HG03060 (cell line): ENCODE results near the gene TRIM46.

Experiments
- ATAC-seq: cut with Tn5 transposase; IDR thresholded peaks from one replicate; pipeline ENCODE4 v1.9.1; 2021; ENCODE audit warnings: low read depth, moderate number of reproducible peaks; ENCODE audit not compliant: unreplicated experiment

TRIM46 gene

DNA sequence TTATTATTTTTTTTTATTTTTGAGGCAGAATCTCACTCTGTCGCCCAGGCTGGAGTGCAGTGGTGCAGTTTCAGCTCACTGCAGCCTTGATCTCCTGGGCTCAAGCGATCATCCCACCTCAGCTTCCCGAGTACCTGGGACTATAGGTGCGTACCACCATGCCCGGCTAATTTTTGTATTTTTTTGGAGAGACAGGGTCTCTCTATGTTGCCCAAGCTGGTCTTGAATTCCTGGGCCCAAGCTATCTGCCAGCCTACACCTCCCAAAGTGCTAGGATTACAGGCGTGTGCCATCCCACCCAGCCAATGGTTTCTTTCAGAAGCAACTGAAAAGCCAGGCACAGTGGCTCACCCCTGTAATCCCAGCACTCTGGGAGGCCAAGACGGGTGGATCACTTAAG is 2.8 kb upstream of the TRIM46 start:
- ATAC-seq = no peak

- ATAC-seq = peak; percentile 7
These were observed 1.6 kb upstream of the TRIM46 start for GRCh38 chr1:155171836-155172731.

- ATAC-seq = peak; percentile 44
These were observed 744 bp upstream of the TRIM46 start, which contains the start of gene KRTCAP2 for GRCh38 chr1:155172732-155173477. KRTCAP2 (minus strand) TSS chr1:155173304; CDS start chr1:155173224, 80 bp downstream.

DNA sequence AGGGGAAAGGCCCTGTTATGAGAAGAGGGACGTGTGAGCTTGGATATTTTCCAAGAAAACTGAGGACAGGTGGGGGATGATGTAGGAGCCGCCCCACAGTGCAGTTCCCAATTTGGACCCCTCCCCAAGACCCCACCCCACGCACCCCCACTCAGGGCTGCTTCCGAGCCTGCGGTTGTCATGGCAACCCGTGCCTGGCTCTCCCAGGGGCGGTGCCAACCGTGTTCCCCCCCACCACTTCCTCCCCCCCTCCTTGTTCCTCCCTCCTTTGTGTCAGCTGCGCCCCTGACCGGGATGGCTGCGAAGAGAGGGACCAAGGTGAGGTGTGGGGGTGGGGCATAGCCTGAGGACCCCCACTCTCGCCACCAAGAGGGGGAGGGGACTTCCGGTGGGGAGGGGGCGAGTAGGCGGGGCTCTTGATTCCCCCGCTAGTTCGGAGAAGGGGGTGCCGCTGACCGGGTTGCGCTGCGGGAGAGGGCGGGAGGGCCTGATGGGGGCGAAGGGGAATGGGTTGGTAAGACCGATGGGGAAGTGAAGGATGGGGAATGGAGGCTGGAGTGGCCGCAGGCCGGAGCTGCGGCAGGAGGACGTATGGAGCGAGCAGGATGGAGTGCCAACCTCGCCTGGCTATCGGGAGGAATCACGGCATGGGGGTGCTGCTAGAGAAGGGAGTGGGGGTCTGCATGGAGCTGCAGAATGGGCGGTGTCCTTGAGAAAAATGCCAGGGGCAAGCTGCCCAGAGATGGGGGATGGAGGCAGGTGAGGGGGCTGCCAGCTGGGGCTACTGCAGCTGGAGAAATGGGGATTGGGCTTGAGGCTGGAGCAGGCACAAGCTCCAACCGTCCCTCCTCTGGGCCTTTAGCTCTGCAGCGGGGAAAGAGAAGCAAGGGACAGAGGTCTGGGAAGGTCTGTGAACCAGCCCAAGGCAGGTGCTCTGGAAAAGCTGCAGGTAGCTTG is 953 bp downstream of the TRIM46 start:
- ATAC-seq = no peak

DNA sequence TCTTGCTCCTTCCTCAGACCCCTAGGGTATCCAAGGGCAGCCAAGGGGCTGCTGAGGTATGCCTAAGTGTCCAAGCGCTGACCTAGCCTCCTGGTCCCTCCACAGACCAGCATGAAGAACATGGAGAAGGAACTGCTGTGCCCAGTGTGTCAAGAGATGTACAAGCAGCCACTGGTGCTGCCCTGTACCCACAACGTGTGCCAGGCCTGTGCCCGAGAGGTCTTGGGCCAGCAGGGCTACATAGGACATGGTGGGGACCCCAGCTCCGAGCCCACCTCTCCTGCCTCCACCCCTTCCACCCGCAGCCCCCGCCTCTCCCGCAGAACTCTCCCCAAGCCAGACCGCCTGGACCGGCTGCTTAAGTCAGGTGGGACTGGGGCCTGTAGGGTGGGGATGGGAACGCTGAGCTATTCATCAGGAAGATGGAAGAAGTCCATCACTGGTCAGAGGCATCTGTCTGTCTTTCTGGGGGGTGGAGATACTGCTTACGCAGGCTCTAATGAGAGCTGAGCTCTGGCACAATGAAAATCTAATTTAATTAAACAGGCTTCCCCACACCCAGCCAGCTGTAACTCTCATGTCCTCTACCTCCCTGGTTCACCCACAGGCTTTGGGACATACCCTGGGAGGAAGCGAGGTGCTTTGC is 1.8 kb downstream of the TRIM46 start:
- no peak for ATAC-seq

DNA sequence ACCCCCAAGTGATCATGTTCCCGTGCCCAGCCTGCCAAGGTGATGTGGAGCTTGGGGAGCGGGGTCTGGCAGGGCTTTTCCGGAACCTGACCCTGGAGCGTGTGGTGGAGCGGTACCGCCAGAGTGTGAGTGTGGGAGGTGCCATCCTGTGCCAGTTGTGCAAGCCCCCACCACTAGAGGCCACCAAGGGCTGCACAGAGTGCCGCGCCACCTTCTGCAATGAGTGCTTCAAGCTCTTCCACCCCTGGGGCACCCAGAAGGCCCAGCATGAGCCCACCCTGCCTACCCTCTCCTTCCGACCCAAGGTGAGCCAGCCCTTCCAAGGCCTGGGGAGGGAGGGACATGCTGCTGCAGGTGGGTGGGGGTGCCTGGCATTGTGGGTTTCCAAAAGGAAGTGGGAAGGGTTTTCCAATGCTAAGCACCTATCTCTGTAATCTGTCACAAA is 2.3 kb downstream of the TRIM46 start:
- no peak for ATAC-seq

DNA sequence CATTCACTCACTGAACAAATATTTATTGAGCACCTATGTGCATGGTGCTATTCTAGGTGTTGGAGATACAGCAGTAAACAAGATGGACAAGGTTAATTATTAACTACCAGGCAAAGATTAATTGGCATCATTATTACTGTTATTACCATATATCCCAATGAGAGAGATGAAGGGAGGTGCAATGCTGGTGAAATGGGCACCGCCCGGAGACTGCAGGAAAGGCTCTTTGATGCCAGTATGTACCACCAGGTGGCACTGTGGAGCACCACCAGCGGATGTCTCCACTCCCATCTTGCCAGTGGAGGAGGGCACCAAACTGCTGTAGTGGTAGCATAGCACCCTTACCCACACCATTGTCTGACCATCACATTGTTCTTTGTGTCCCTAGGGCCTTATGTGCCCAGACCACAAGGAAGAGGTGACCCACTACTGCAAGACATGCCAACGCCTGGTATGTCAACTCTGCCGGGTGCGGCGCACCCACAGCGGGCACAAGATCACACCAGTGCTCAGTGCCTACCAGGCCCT is 3.0 kb downstream of the TRIM46 start:
- no peak for ATAC-seq

- ATAC-seq = no peak
These were observed 3.7 kb downstream of the TRIM46 start for GRCh38 chr1:155177192-155177917.

DNA sequence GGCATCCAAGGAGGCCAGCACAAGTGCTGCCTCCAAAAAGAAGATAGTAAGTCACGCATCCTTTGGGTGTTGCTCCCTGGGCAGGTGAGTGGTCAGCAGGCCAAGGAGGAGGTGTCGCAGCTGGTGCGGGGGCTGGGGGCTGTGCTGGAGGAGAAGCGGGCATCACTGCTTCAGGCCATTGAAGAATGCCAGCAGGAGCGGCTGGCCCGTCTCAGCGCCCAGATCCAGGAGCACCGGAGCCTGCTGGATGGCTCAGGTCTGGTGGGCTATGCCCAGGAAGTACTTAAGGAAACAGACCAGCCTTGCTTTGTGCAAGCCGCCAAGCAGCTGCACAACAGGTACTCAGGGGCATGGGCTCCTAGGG is 4.3 kb downstream of the TRIM46 start:
- no peak for ATAC-seq

DNA sequence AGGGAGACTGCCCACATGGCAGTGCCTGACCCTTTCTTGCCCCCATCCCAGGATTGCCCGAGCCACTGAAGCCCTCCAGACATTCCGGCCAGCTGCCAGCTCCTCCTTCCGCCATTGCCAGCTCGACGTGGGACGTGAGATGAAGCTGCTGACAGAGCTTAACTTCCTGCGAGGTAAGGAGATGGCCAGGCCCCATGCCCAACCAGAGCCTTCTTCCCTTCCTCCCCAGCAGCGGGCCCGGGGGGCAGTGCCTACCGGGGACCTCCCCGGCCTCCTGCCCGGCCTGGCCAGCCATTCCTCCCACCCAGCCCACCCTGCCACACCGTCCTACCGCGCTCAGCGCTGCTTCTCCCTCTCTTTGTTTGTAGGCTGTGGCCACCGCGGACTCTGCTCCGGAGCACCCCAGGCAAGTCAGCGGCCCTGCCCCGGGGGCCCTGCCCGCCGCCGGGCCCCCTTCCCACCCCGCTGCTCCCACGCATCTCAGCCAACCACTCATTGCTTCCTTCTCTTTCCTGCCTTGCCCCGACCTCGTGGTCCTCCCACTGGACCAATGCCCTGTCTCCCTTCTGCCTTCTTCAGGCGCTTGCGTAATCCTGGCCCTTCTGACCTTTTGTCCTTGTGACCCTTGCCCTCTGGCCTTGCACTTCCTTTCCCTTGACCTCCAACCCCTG is 4.9 kb downstream of the TRIM46 start:
- ATAC-seq = no peak

DNA sequence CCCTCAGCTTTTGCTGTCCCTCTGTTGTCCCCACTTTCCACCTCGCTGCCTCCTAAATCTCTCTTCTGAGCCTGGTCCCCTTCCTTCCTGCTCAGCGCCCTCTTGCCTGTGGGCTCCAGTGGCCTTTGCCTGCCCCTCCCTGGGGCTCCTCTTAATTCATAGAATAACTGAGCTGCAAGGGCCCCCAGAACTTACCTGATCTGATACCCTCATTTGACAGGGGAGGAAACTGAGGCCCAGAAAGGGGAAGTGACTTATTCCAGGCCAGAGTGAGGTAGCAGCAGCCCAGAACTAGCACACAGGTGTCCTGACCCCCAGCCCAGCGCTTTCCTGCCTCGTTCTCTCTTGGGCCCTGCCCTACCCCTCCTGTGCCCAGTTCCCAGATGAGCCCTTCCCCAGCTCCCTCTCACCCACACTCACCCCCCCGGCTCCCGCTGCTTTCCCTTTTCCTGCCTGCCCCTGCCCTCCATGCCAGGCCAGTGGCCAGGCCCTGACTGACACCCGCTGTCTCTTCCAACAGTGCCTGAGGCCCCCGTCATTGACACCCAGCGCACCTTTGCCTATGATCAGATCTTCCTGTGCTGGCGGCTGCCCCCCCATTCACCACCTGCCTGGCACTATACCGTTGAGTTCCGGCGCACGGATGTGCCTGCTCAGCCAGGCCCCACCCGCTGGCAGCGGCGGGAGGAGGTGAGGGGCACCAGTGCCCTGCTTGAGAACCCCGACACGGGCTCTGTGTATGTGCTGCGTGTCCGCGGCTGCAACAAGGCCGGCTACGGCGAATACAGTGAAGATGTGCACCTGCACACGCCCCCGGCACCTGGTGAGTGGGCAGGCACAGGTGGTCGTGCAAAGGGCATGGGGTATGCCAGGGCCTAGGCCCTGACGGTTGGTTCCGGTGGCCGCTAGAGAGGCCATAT is 5.7 kb downstream of the TRIM46 start:
- ATAC-seq = no peak

GRCh38 chr1:155181371-155182051 is 7.9 kb downstream of the TRIM46 start:
- no peak for ATAC-seq

- ATAC-seq = no peak
These were observed 8.5 kb downstream of the TRIM46 start for GRCh38 chr1:155182052-155182550.

DNA sequence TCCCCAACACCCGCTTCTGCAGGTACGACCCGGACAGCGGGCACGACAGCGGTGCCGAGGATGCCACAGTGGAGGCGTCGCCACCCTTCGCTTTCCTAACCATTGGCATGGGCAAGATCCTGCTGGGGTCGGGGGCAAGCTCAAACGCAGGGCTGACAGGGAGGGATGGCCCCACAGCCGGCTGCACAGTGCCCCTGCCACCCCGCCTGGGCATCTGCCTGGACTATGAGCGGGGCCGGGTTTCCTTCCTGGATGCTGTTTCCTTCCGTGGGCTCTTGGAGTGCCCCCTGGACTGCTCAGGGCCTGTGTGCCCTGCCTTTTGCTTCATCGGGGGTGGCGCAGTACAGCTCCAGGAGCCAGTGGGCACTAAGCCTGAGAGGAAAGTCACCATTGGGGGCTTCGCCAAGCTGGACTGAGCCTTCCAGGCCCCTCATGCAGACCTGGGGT is 10.1 kb downstream of the TRIM46 start:
- ATAC-seq = no peak

- no peak for ATAC-seq
These were observed 10.7 kb downstream of the TRIM46 start for GRCh38 chr1:155184351-155184811.
